Subcutaneous adipose tissue (tissue), 4 donors: ENCODE data around the gene CPXM1. TPM values are rescaled to one million over a fixed set of nuclear protein-coding genes. Genes with fewer than 3 reads are reported as not detected.

Experiments used
- total RNA-seq, 4 donors: library from RNA; depleted of rRNA; stranded (reverse); fragments of >200 nt; gene quantifications; one replicate each; pipeline ENCODE4 v1.1.0, GENCODE V29; 2016
- TF ChIP-seq, protein P1 (sequence below): fragments of 450-650 bp; IDR thresholded peaks from one replicate; pipeline ENCODE4 v1.5.1; 2016; ENCODE audit warnings: low read depth, mild to moderate bottlenecking, control low read depth, antibody characterized with exemption, moderate library complexity

Gene CPXM1
- total RNA-seq, 4 donors from 2014 or later, result 9.8 to 85.5 (median 19.9) TPM

DNA sequence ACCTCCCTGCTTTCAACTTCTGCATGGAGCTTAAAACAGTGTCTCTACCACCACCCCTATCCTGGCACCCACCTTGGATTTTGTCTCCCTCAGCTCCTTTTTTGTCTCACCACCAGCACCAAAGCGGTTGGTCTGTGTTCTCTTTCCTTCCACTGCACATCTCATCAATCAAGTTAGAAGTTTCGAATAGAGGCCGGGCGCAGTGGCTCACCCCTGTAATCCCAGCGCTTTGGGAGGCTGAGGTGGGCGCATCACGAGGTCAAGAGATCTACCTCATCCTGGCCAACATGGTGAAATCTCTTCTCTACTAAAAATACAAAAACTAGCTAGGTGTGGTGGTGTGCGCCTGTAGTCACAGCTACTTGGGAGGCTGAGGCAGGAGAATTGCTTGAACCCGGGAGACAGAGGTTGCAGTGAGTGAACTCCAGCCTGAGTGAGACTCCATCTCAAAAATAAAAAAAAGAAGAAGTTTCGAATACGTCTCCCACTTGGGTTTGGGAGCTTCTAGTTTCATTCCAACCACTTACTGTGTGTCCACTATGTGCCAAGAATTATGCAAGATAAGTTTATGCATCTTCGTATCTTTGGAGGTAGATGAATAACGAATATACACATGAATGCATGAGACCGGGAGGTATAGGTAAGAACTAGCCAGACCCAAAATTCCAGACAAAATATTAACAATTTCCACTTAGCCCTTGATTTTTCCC lies 34.1 kb upstream of the CPXM1 start:
- TF ChIP-seq, protein P1, sequence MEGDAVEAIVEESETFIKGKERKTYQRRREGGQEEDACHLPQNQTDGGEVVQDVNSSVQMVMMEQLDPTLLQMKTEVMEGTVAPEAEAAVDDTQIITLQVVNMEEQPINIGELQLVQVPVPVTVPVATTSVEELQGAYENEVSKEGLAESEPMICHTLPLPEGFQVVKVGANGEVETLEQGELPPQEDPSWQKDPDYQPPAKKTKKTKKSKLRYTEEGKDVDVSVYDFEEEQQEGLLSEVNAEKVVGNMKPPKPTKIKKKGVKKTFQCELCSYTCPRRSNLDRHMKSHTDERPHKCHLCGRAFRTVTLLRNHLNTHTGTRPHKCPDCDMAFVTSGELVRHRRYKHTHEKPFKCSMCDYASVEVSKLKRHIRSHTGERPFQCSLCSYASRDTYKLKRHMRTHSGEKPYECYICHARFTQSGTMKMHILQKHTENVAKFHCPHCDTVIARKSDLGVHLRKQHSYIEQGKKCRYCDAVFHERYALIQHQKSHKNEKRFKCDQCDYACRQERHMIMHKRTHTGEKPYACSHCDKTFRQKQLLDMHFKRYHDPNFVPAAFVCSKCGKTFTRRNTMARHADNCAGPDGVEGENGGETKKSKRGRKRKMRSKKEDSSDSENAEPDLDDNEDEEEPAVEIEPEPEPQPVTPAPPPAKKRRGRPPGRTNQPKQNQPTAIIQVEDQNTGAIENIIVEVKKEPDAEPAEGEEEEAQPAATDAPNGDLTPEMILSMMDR, result no peak

DNA sequence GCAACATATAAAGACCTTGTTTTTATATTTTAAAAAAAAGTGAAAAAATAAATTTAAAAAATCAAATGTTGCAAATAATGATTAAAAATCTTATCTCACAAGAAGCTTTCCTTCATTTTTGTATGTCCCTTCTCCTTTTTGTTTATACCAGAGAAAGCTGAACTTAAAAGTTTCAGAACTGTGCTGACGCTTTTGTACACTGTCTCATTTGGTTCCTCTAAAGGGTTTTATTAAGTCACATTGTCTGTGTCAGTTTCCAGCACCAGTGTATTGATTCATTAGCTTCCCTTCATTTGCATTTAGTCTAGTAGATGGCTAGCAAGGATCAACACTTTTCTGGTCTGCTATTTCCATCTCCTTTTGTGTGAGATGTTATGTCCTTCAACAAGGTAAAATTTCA lies 33.3 kb upstream of the CPXM1 start:
- TF ChIP-seq, protein P1, result no peak

DNA sequence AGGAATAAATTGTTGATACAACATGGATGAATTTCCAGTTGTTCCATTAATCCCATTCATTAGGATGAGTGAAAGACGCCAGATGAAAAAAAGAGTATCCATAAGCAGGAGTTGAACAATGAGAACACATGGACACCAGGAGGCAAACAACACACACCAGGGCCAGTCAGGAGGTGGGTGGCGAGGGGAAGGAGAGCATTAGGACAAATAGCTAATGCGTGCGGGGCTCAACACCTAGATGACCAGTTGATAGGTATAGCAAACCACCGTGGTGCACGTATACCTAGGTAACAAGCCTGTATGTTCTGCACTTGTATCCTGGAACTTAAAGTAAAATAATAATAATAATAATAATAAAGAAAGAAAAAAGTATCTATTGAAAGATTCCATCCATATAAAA lies 28.9 kb upstream of the CPXM1 start:
- TF ChIP-seq, protein P1, result no peak

DNA sequence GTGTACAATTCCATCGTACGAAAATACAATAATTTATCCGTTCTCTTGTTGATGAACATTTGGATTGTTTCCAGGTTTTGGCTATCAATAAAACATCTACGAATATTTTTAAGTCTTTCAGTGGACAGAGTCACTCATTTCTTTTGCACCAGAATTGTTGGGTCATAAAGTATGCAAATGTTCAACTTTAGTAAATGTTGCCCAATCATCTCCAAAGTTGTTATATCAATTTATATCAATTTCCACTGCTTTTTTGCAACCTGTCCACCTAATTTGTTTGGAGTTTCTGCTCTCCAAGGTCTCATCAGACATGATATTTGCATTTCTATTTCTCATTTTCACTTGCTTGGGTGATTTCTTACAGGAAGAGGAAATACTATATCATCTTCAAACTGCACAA lies 26.2 kb upstream of the CPXM1 start:
- TF ChIP-seq, protein P1, result no peak

DNA sequence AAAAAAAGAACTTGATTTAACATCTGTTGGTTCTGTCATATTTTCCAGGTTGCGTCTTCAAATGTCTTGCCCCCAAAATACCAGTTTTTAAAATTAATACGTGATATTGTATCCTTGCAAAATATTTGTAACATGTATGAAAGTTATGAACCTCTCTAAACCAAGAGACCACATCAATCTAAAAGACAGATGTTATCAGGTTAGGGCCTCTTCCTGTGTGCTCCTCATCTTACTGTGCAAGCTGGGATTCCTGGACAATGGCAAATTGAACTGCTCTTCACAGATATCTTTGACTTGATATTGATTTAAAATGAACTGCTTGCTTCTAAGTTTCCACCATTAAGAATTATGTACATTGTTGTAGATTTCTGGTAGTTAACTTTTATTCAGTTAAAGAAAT lies 25.3 kb upstream of the CPXM1 start:
- TF ChIP-seq, protein P1, result no peak

DNA sequence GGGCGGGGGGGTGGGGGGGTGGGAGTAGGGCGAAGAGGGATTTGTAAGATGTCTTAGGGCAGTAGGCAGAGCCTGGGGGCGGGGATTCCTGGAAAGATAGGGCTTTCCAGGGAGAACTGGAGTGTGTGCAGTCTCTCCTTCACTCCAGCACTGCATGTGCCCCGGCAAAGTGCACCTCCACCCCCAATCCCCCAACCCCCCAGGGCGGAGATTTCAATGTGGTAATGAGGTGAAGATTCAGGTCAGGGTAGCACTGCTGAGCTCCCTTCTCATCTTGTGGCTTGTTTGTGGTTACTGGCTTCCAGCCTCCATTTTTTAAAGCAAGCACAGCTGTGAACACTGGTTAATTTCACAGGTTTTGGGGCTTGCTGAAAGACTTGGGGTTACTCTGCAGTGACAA lies 21.6 kb upstream of the CPXM1 start:
- TF ChIP-seq, protein P1, result no peak

DNA sequence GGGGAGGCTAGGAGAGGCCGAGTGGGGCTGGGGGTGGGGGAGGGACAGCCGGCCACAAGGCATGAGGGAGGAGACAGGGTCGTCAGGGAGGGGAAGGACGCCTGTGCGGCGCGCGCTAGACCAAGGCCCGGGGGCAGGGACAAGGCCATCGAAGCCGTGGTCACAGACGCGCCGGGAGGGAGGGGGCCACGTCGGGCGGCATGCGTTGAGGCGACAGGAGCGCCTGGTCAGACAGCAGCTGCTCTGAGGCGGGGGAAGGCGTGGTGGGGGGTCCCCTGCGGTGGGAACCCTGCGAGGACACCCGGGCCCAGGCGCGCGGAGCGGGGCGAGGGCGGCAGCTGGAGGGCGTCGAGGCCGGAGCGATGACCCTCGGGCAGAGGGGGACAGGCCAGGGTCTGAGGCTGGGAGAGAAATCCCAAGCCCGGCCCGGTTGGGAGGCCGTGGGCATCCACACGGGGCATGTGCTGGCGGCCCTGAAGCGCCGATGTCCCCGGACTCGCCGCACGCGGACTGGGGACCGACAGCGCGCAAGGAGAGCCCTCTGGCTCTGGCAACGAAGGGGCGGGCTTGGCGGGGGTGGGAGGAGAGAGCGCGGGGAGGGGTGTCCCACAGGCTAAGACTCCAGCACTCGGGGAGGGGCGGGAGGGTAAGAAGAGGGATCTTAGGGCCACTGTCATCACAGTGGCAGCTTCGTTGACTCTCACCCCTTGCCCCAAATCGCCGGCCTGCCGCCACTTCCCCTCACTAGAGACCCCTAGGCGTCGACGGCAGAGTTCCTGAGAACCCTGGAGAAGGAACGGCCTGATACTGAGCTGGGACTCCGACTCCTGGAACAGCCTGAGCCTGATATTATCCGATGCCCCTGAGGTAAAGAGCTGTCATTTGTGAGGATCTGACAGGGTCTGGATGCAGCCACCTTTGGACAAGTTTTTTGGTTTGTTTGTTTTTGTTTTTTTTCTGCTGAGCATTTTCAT lies 20.8 kb upstream of the CPXM1 start:
- TF ChIP-seq, protein P1, result no peak
